Left lung (tissue), 10 donors: Measurements from ENCODE around the gene SLC22A13. TPM values are rescaled to one million over a fixed set of nuclear protein-coding genes. Genes with fewer than 3 reads are reported as not detected.

Experiments used
- ATAC-seq: fragments of 200-7000 bp; cut with Tn5 transposase; one replicate; pipeline ENCODE4 v1.9.1; 2020; ENCODE audit warnings: moderate library complexity
- DNase-seq, 4 donors: peaks; one replicate each; pipeline ENCODE4 v3.0.0-alpha.2; 2013 to 2020
- H3K27ac ChIP-seq, 2 donors: fragments of 200-600 bp; sonication (generic) in 1 of 2; one replicate each; pipeline versions ENCODE4 v1.5.0 to v1.8.0; 2020 to 2021
- H3K27me3 ChIP-seq, 2 donors: fragments of 200-600 bp; sonication (generic) in 1 of 2; one replicate each; pipeline versions ENCODE4 v1.5.0 to v1.8.0; 2020 to 2021
- H3K36me3 ChIP-seq, 2 donors: fragments of 200-600 bp; sonication (generic) in 1 of 2; one replicate each; pipeline versions ENCODE4 v1.5.0 to v1.8.0; 2020 to 2021
- H3K4me1 ChIP-seq, 2 donors: fragments of 200-600 bp; one replicate each; pipeline ENCODE4 v1.8.0; 2021
- H3K4me3 ChIP-seq, 2 donors: fragments of 200-600 bp; sonication (generic) in 1 of 2; one replicate each; pipeline versions ENCODE4 v1.5.0 to v1.8.0; 2020 to 2021; ENCODE audit warnings: mild to moderate bottlenecking in 1 of 2
- H3K9me3 ChIP-seq, 2 donors: fragments of 200-600 bp; sonication (generic) in 1 of 2; one replicate each; pipeline versions ENCODE4 v1.5.0 to v1.8.0; 2020 to 2021
- intact Hi-C, 2 donors: fragments of 100-400 bp; cut with DNase I; formaldehyde crosslinking; loops; one replicate each; pipeline versions ENCODE4 v1.11.2 to v1.14.2; 2022
- polyA plus RNA-seq, 6 donors: library from polyadenylated mRNA; unstranded; fragments of 120-200 nt; gene quantifications; one replicate each; pipeline ENCODE4 v1.2.1, GENCODE V29; 2013; ENCODE audit not compliant: insufficient read length in 6 of 6
- total RNA-seq, 2 donors: library from RNA; stranded (reverse); fragmentation: NEBNext Ultra II Directional; extraction: Animal tissue kit (Norgen Biotek cat#: 25700); gene quantifications; one replicate each; pipeline ENCODE4 v1.2.1, GENCODE V29; 2021
- TF ChIP-seq, protein P1 (sequence below), 2 donors: fragments of 200-600 bp; sonication (generic) in 1 of 2; IDR thresholded peaks; one replicate each; pipeline versions ENCODE4 v1.5.0 to v1.8.0; 2021; ENCODE audit warnings: antibody characterized with exemption in 2 of 2
- donor health status: DM: no; HTN: yes; CAD: no.
- donor health status: DM: no; HTN: no; CAD: no.

SLC22A13 gene
- total and polyA plus RNA-seq, 8 donors: 0.11 to 0.68 (median 0.36) TPM

DNA sequence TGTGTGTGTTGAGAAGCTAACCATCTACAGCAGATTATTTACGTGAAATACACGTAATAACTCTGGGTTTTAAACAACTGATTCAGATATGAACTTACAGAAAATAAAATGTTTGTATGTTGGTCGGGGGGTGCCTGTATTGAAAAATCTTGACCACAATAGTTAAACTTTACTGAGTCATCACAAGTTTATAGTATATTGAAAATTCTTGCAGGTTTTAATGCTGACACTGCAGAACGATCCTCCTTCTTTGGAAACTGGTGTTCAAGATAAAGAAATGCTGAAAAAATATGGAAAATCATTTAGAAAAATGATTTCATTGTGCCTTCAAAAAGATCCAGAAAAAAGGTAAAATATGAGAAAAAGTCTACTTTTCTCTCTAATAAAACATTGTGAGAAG, 41.3 kb upstream of the SLC22A13 start:
- intact Hi-C loops: loop anchor here in 1 of 2 donors (10.0 kb wide), 1 partner anchor 90 kb away; the partner anchor contains the start of genes ACAA1 and MYD88
- no peak overlapping the region for H3K4me3 ChIP-seq
- no peaks in the 10 kb centered on the region for H3K27me3 ChIP-seq
- TF ChIP-seq, protein P1, sequence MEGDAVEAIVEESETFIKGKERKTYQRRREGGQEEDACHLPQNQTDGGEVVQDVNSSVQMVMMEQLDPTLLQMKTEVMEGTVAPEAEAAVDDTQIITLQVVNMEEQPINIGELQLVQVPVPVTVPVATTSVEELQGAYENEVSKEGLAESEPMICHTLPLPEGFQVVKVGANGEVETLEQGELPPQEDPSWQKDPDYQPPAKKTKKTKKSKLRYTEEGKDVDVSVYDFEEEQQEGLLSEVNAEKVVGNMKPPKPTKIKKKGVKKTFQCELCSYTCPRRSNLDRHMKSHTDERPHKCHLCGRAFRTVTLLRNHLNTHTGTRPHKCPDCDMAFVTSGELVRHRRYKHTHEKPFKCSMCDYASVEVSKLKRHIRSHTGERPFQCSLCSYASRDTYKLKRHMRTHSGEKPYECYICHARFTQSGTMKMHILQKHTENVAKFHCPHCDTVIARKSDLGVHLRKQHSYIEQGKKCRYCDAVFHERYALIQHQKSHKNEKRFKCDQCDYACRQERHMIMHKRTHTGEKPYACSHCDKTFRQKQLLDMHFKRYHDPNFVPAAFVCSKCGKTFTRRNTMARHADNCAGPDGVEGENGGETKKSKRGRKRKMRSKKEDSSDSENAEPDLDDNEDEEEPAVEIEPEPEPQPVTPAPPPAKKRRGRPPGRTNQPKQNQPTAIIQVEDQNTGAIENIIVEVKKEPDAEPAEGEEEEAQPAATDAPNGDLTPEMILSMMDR (IDR thresholded peaks at IDR 0.05): no peak
- H3K9me3 ChIP-seq: no peaks in the 10 kb centered on the region
- H3K4me1 ChIP-seq: peaks cover 0 to 14% of the 10 kb centered on the region in 2 donors
- ATAC-seq (no peak), DNase-seq (no peak)
- no peak overlapping the region for H3K27ac ChIP-seq
- peaks cover 0 to 30% of the 10 kb centered on the region in 2 donors for H3K36me3 ChIP-seq

DNA sequence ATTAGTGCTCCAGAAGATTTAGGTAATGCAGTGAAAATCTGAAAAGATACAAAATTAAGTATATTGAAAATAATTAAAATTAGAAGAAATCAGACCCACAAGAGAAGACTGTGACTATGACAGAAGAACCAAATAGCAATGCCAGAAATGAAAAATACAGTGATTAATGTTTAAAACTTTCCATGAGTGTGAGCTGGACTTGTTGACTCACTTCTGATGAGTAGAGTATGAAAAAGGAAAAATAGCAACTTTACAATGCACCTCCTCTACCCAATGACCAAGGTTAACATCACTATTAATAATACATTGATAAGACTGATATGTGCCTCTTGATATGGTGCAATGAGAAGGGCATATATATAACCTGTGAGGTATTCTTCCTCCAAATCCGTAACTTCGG, 39.3 kb upstream of the SLC22A13 start:
- intact Hi-C loops: loop anchor here in 1 of 2 donors (10.0 kb wide), 1 partner anchor 91 kb away; the partner anchor contains the start of genes ACAA1 and MYD88
- peaks cover 0 to 44% of the 10 kb centered on the region in 2 donors for H3K36me3 ChIP-seq
- H3K27me3 ChIP-seq: no peaks in the 10 kb centered on the region
- ATAC-seq (no peak), DNase-seq (no peak)
- H3K9me3 ChIP-seq: no peaks in the 10 kb centered on the region
- TF ChIP-seq, protein P1 (IDR thresholded peaks at IDR 0.05): no peak
- H3K4me3 ChIP-seq: no peak overlapping the region
- peaks cover 0 to 14% of the 10 kb centered on the region in 2 donors for H3K4me1 ChIP-seq
- H3K27ac ChIP-seq: no peak overlapping the region

DNA sequence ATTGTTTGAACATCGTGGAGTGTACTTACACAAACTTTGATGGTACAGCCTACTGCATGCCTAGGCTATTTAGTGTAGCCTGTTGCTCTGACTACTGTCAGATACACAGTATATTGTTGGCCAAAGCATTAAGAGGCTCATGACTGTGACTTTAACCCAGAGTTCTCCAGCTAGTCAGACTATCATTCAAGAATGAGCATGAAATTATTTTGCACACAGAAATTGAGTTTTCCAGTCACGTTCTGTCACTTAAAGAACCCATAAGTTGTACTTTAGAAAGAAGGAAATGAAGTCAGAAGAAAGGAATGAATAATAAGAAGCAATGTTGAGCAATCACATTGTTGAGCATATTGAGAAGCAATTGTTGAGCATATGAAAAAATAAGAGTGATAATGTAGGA, 37.6 kb upstream of the SLC22A13 start:
- Histone ChIP-seq H3K36me3 (peaks cover 0 to 46% of the 10 kb centered on the region in 2 donors), H3K4me3 (no peak overlapping the region), H3K9me3 (no peaks in the 10 kb centered on the region), H3K27me3 (no peaks in the 10 kb centered on the region), H3K27ac (peak overlapping the region; percentile 37 to 69), H3K4me1 (peaks cover 0 to 14% of the 10 kb centered on the region in 2 donors)
- TF ChIP-seq, protein P1 (IDR thresholded peaks at IDR 0.05): no peak
- intact Hi-C loops: loop anchor here in 1 of 2 donors (10.0 kb wide), 1 partner anchor 93 kb away; the partner anchor contains the start of genes ACAA1 and MYD88
- DNase-seq (peak in 2 of 4 donors; percentile 10 to 24), ATAC-seq (peak; percentile 93)

DNA sequence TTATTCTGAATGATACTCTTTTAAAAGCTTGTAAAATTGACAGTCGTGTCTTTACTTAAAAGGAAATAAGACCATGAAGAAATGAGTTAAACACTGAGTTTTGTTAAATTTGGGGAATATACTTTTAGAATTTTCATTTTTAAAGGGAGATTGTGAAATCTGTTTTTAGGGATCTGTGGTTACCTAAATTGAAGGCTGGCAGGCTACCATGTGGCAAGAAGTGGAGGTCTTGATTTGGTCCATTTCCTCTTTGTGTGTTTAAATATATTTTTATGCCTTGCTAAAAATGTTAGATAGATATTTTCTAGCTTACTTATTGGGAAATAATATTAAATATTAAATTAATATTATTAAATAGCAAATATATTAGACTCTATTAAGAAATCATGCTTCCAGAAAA, 36.6 kb upstream of the SLC22A13 start:
- peaks cover 0 to 14% of the 10 kb centered on the region in 2 donors for H3K4me1 ChIP-seq
- no peaks in the 10 kb centered on the region for H3K27me3 ChIP-seq
- H3K36me3 ChIP-seq: peaks cover 0 to 37% of the 10 kb centered on the region in 2 donors
- no peak overlapping the region for H3K4me3 ChIP-seq
- ATAC-seq (no peak), DNase-seq (no peak)
- intact Hi-C loops: loop anchor here in 1 of 2 donors (10.0 kb wide), 1 partner anchor 94 kb away; the partner anchor contains the start of genes ACAA1 and MYD88
- TF ChIP-seq, protein P1 (IDR thresholded peaks at IDR 0.05): no peak
- no peaks in the 10 kb centered on the region for H3K9me3 ChIP-seq
- H3K27ac ChIP-seq: peak overlapping the region in 1 of 2 donors; percentile 69

DNA sequence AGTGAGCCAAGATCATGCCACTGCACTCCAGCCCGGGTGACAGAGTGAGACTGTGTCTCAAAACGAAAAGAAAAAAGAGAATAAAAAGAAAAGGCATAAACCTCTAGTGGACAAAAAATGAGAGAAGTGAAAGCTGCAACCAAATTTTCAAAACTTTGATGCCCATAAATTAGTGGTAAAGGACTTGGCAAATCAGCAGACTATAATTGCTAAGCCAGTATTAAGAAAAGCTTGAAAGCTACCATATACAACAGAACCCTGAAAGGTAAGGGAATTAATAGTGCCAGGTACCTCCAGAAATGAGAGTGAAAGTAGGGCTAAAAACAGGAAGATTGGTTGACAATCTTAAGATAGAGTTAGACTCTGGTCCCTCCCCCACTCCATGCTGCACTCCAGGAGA, 32.9 kb upstream of the SLC22A13 start:
- Histone ChIP-seq H3K9me3 (peaks cover 0 to 7% of the 10 kb centered on the region in 2 donors), H3K4me1 (peaks cover 0 to 13% of the 10 kb centered on the region in 2 donors), H3K27me3 (no peaks in the 10 kb centered on the region), H3K27ac (no peak overlapping the region), H3K4me3 (no peak overlapping the region), H3K36me3 (peaks cover 0 to 53% of the 10 kb centered on the region in 2 donors)
- DNase-seq (no peak), ATAC-seq (no peak)
- TF ChIP-seq, protein P1 (IDR thresholded peaks at IDR 0.05): no peak
- intact Hi-C loops: no loop called here
